ENCODE data around the gene ITGAD.

Gene ITGAD

GRCh38 chr16:31461201-31461920, 68.2 kb downstream of the ITGAD start:
- no peak for DNase-seq

GRCh38 chr16:31461921-31462804, 69.0 kb downstream of the ITGAD start:
- no peak for DNase-seq

- DNase-seq, result no peak
These were observed 71.2 kb downstream of the ITGAD start for GRCh38 chr16:31464348-31464769.

GRCh38 chr16:31464781-31465260, 71.7 kb downstream of the ITGAD start:
- DNase-seq, result no peak

- no peak for DNase-seq
These were observed 72.7 kb downstream of the ITGAD start for GRCh38 chr16:31465788-31466370.

GRCh38 chr16:31466381-31466841, 73.3 kb downstream of the ITGAD start:
- no peak for DNase-seq

- no peak for DNase-seq
These were observed 74.1 kb downstream of the ITGAD start for GRCh38 chr16:31467151-31467773.

- no peak for DNase-seq
These were observed 74.7 kb downstream of the ITGAD start for GRCh38 chr16:31467858-31468257.

GRCh38 chr16:31470615-31471014, 77.5 kb downstream of the ITGAD start:
- DNase-seq, result no peak

- DNase-seq, result no peak
These were observed 78.2 kb downstream of the ITGAD start for GRCh38 chr16:31471241-31471874.

GRCh38 chr16:31471875-31472708, 79.0 kb downstream of the ITGAD start, which contains the start of gene TGFB1I1:
TSS of gene TGFB1I1 (plus strand) at chr16:31472152. CDS start at chr16:31472189, 37 bp downstream.
- no peak for DNase-seq

- DNase-seq, result peak; percentile 52 to 60
These were observed 79.6 kb downstream of the ITGAD start for GRCh38 chr16:31472709-31473203.

GRCh38 chr16:31473264-31473984, 80.3 kb downstream of the ITGAD start:
- DNase-seq, result no peak

- DNase-seq, result no peak
These were observed 81.1 kb downstream of the ITGAD start for GRCh38 chr16:31474173-31474714.

GRCh38 chr16:31474773-31475738, 81.9 kb downstream of the ITGAD start:
- DNase-seq, result no peak

- peak in 1 of 2 donors; percentile 38 for DNase-seq
These were observed 82.8 kb downstream of the ITGAD start for GRCh38 chr16:31475946-31476302.
